Muscle layer of duodenum (tissue), 2 donors: ENCODE measurements around the gene COL23A1.

Experiments
- H3K27ac ChIP-seq: one replicate; pipeline ENCODE4 v1.7.0; 2013; ENCODE audit warnings: mild to moderate bottlenecking, low read length
- H3K27me3 ChIP-seq: one replicate; pipeline ENCODE4 v1.7.0; 2013; ENCODE audit warnings: low read depth, mild to moderate bottlenecking, control low read depth, low read length
- H3K36me3 ChIP-seq, 2 donors: one replicate each; pipeline ENCODE4 v1.7.0; 2013; ENCODE audit warnings: low read length in 2 of 2, control low read depth in 1 of 2, mild to moderate bottlenecking in 1 of 2; ENCODE audit not compliant: insufficient read depth in 2 of 2, control insufficient read depth in 1 of 2
- H3K4me1 ChIP-seq, 2 donors: one replicate each; pipeline ENCODE4 v1.7.0; 2013; ENCODE audit warnings: low read length in 2 of 2, mild to moderate bottlenecking in 2 of 2, control low read depth in 1 of 2, moderate library complexity in 1 of 2; ENCODE audit not compliant: insufficient read depth in 2 of 2, control insufficient read depth in 1 of 2
- H3K4me3 ChIP-seq, 2 donors: one replicate each; pipeline ENCODE4 v1.7.0; 2013; ENCODE audit warnings: low read length in 2 of 2, low read depth in 1 of 2, mild to moderate bottlenecking in 1 of 2
- H3K9me3 ChIP-seq, 2 donors: one replicate each; pipeline ENCODE4 v1.7.0; 2013; ENCODE audit warnings: low read length in 2 of 2, control low read depth in 1 of 2, mild to moderate bottlenecking in 1 of 2; ENCODE audit not compliant: control insufficient read depth in 1 of 2
- donor health status: healthy.

The COL23A1 gene

DNA sequence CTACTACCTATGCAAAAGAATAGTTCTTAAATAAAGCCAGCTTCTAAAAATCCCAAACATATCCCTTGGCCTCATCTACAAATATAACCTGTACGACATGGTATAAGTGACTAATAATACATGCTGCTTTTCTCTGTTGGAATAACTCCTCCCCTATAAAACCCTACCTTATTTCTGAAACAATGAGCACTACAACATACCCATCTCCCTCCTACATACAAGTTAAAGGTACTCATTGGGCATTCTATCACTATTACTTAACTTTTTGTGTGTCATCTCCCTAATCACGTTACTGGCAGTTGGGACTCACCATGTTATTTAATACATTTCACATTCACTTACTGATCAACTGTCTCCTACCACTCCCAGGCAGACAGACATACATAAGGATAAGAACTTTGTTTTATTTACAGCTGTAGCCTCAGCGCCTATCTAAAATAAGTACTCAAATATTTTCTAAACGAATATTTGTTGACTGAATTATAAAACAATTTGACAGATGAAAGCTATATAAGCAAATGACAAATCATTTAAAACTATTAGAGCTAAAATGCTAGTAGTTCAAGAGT, 32.6 kb upstream of the COL23A1 start:
- peaks cover 41 to 44% of the 10 kb centered on the region in 2 donors for H3K36me3 ChIP-seq
- no peaks in the 10 kb centered on the region for H3K27me3 ChIP-seq
- peaks cover 9 to 33% of the 10 kb centered on the region in 2 donors for H3K4me1 ChIP-seq
- H3K4me3 ChIP-seq, result no peak overlapping the region
- H3K27ac ChIP-seq, result no peak overlapping the region
- no peaks in the 10 kb centered on the region for H3K9me3 ChIP-seq

DNA sequence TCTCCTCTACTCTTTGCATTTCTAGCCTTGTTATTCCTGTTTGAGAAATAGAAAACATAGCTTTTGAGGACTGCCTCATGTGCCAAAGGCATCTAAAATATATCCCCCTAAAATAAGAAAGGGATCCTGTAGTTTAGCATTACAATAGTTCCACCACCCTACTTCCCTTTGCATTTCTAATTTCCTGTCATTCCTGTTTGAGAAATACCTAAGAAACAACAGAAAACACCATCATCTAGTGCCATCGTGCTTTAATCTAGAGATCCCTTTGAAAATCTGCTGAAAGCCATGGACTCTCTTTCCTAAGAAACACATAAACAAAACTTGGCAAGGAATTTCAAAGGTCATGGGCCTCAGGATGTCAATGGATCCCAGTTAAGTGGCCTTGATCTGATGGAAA, 29.2 kb upstream of the COL23A1 start:
- peaks cover under 1 to 19% of the 10 kb centered on the region in 2 donors for H3K4me1 ChIP-seq
- H3K27me3 ChIP-seq, result no peaks in the 10 kb centered on the region
- no peak overlapping the region for H3K27ac ChIP-seq
- H3K36me3 ChIP-seq, result peaks cover 70 to 74% of the 10 kb centered on the region in 2 donors
- H3K4me3 ChIP-seq, result no peak overlapping the region
- H3K9me3 ChIP-seq, result no peaks in the 10 kb centered on the region

DNA sequence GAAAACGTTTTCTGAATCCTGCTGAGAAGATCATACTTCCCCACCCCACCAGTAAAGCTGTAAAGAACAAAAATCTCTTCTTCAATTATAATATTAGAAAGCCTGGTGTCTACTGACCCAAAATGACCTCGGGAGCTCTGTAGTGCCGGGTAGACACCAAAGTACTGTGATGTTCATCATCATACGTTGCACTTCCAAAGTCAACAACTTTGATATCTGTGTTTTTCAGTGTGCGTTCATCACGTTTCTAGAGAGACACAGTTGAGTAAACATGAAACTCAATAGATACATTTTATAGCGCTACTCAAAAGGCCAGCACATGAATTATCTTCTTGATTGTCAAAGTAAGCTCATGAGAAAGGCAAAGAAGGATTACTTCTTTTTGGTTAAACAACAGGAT, 22.1 kb upstream of the COL23A1 start:
- H3K4me3 ChIP-seq, result no peak overlapping the region
- H3K36me3 ChIP-seq, result peaks cover 59 to 75% of the 10 kb centered on the region in 2 donors
- no peak overlapping the region for H3K27ac ChIP-seq
- H3K9me3 ChIP-seq, result no peaks in the 10 kb centered on the region
- H3K4me1 ChIP-seq, result no peaks in the 10 kb centered on the region
- no peaks in the 10 kb centered on the region for H3K27me3 ChIP-seq

DNA sequence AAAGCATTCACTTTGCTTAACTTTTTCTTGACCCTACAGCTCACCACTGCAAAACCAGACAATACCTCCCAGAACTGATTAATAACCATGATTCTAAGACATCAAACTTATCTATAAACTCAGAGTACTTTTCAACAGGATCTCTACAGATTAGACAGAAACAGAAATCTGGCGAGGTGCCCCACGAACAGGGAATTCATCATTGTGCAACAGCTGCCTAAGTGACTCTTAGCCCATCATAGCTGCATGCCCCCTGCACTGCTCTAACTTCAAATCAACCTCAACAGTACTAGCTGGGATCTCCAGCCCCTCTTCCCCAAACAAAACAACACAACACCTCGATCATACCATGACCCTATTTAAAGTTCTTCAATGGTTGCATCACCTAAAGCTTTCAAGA, 16.1 kb upstream of the COL23A1 start:
- H3K9me3 ChIP-seq, result no peaks in the 10 kb centered on the region
- H3K36me3 ChIP-seq, result peaks cover 39 to 63% of the 10 kb centered on the region in 2 donors
- peaks cover 0 to 15% of the 10 kb centered on the region in 2 donors for H3K4me1 ChIP-seq
- no peak overlapping the region for H3K27ac ChIP-seq
- H3K4me3 ChIP-seq, result no peak overlapping the region
- no peaks in the 10 kb centered on the region for H3K27me3 ChIP-seq

DNA sequence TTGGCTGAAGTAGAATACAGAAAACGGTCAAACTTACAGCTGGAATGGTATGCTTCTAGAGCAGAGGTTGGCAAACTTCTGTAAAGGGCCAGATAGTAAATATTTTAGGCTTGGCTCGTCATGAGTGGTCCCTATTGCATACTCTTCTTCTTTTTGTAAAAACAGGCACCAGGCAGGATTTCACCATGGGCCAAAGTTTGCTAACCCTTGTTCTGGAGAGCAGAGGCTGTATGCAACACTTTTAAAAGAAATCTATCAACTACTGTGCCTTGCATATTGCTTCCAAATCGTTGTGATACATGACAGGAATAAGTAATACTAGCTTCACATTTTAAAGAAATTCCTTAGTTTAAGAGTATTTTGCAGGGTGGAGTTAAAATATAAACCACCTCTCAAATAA, 15.6 kb upstream of the COL23A1 start:
- Histone ChIP-seq H3K4me3 (no peak overlapping the region), H3K4me1 (peaks cover 0 to 15% of the 10 kb centered on the region in 2 donors), H3K9me3 (no peaks in the 10 kb centered on the region), H3K27ac (no peak overlapping the region), H3K36me3 (peaks cover 39 to 62% of the 10 kb centered on the region in 2 donors), H3K27me3 (no peaks in the 10 kb centered on the region)

DNA sequence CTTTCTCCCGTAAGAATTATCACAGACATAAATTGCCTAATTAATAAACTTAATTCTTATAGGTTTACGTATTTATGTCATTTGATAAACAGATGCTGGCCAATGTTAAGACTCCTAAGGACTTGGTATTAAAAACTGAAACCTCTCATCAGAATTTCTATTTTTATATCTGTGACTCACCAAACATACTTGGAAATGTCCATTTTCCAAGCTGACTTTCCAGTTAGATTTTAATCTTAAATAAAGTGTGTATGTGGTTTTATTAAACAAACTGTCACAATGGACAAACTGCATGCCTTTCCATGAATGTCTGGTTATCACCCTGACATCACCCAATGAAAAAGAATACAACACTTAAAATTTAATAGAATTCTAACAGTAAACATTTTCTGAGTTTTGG, 12.6 kb upstream of the COL23A1 start:
- no peaks in the 10 kb centered on the region for H3K9me3 ChIP-seq
- H3K27ac ChIP-seq, result no peak overlapping the region
- peaks cover 0 to 15% of the 10 kb centered on the region in 2 donors for H3K4me1 ChIP-seq
- peaks cover 48 to 52% of the 10 kb centered on the region in 2 donors for H3K36me3 ChIP-seq
- no peak overlapping the region for H3K4me3 ChIP-seq
- no peaks in the 10 kb centered on the region for H3K27me3 ChIP-seq

DNA sequence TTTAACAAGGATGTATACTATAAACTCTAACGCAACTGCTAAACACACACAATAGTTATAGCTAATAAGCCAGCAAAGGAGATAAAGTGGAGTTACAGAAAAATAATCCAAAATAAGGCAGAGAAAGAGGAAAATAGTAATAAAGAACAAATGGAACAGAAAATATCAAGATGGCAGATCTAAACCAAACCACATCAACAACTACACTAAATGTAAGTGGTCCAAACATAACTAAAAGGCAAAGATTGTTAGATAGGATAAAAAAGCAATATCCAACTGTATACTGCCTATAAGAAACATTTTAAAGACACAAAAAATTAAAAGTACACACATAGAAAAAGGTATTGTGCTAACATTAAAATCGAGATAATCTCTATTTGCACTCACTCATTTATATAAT, 5.6 kb upstream of the COL23A1 start:
- no peaks in the 10 kb centered on the region for H3K27me3 ChIP-seq

DNA sequence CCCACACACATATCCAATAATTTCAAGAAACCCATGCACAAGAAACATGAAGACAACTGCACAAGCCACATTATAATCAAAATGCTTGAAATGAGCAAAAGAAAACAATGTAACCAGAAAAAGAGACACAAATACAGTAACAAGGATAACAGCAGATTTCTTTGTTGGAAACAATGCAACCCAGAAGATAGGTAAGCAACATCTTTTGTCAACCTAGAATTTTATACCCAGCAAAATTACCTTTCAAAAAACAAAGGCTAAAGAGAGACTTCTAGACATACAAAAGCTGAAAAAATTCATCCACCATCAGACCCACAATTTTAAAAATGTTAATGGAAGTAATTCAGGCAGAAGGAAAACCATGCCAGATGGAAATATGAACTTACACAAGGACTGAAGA, 5.0 kb upstream of the COL23A1 start:
- Histone ChIP-seq H3K36me3 (peaks cover 7 to 16% of the 10 kb centered on the region in 2 donors), H3K4me3 (peak overlapping the region in 1 of 2 donors; percentile 11)

More for the DNA sequence above, 5.6 kb upstream of the COL23A1 start:
- Histone ChIP-seq H3K36me3 (peaks cover 12 to 20% of the 10 kb centered on the region in 2 donors), H3K9me3 (peaks cover 7 to 10% of the 10 kb centered on the region in 2 donors), H3K27ac (no peak overlapping the region), H3K4me1 (peaks cover under 1 to 1% of the 10 kb centered on the region in 2 donors), H3K4me3 (no peak overlapping the region)

DNA sequence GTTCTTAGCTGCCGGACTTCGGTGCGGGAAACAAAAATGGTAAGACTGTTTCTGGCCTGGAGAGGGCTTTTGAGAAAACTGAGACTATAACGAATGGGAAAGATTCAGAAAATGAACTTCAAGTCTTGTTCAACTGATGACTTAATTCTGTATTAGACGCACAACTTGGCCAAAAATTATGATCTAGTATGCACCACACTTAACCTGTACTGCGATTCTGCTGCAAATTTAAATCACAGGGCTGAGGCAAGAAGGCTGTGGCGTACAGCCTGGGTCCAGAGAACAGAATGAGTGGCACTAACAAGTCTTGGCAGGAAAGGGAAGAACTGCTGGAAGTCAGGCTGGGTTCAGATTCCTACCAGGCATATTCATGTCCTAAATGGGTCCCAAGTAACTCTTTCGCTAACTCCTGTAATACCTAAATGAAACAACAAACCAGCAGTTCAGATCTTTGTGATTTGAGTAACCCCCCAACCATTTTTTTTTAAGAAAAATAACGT, 781 bp upstream of the COL23A1 start:
- H3K36me3 ChIP-seq, result peaks cover 0 to 11% of the 10 kb centered on the region in 2 donors
- peak overlapping the region; percentile 35 to 71 for H3K4me3 ChIP-seq
- no peak overlapping the region for H3K27ac ChIP-seq
- H3K27me3 ChIP-seq, result peaks cover 8% of the 10 kb centered on the region
- peaks cover 5 to 10% of the 10 kb centered on the region in 2 donors for H3K9me3 ChIP-seq
- H3K4me1 ChIP-seq, result peaks cover 3 to 14% of the 10 kb centered on the region in 2 donors

More for the DNA sequence above, 5.0 kb upstream of the COL23A1 start:
- Histone ChIP-seq H3K4me1 (peaks cover 3 to 6% of the 10 kb centered on the region in 2 donors), H3K9me3 (peaks cover 7 to 10% of the 10 kb centered on the region in 2 donors), H3K27me3 (no peaks in the 10 kb centered on the region), H3K27ac (no peak overlapping the region)

DNA sequence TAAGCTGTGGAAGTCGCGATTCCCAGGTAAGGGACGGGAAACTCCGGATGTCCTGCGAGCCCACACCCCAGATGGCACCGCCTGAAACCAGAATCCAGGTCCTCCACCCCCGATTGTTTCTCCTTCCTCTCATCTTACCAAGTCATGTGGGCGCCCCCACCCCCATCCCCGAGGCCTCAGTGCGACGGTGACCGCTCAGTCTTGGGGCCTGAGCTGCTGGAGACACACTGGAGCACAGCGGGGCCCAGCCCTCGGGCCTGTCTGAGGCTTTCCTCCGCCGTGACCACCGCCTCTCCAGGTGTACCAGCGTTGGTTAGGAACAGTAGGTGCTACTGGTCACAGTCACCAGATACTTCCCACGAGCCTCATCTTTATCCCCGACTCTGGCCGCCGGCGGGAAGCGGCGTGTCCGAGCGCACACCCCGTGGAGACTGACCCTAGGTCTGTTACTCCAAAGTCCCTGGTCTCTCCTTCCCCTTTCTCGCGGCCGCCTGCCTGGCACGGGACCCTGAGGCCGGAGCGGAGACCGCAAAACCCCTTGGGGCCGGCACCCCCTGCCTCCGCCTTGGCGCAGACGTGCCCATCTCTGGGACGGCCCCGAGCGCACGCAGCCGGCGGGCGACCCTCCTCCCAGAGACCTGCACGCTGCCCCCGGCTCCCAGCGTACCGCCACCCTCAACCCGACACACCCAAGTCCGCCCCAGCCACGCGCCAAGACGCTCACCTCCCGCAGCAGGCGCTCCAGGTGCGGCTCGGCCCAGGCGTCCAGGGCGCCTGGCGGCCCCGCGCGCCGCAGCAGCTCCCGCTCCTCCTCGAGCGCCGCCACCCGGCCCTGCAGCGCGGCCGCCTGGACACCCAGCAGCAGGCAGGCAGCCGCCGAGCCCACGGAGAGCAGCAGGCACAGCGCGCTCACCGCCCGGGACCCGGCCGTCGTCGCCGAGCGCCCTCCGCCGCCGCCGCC, 733 bp downstream of the COL23A1 start:
- Histone ChIP-seq H3K9me3 (peaks cover 0 to 3% of the 10 kb centered on the region in 2 donors), H3K27me3 (peaks cover 12% of the 10 kb centered on the region), H3K4me3 (peak overlapping the region in 1 of 2 donors; percentile 71), H3K36me3 (no peaks in the 10 kb centered on the region), H3K27ac (no peak overlapping the region), H3K4me1 (peaks cover 3 to 14% of the 10 kb centered on the region in 2 donors)

DNA sequence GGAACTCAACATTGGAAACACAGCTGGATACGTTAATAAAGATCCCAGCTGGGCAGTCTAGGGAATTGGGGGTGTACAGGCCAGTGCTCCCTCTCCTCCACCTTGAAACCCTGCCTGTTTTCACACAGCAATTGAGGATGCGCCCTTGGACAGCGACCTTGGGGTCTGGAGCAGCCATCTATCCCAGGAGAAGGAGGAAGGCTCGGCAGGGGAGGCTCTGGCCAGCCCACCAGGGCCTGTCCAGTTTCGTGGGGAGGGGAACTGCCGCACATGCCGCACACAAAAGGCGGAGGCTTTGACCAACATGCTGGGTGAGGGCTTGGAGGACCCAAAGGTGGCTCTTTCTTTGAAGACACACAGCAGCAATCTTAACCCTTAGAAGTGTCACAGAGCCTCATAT, 1.4 kb downstream of the COL23A1 start:
- H3K27me3 ChIP-seq, result peaks cover 12% of the 10 kb centered on the region
- H3K36me3 ChIP-seq, result no peaks in the 10 kb centered on the region
- H3K9me3 ChIP-seq, result no peaks in the 10 kb centered on the region
- H3K4me3 ChIP-seq, result no peak overlapping the region
- no peak overlapping the region for H3K27ac ChIP-seq
- peaks cover 3 to 14% of the 10 kb centered on the region in 2 donors for H3K4me1 ChIP-seq
